Sigmoid colon (tissue), 4 donors: ENCODE measurements around the gene CREB3L4.

Source experiments
- EP300 ChIP-seq, 4 donors: sonication (generic); formaldehyde crosslinking; IDR thresholded peaks; one replicate each; pipeline ENCODE4 v1.6.1; 2017; ENCODE audit warnings: antibody characterized with exemption in 4 of 4
- POLR2A ChIP-seq, 2 donors: fragments of 450-650 bp; IDR thresholded peaks; one replicate each; pipeline ENCODE4 v1.6.1; 2016; ENCODE audit warnings: antibody characterized with exemption in 2 of 2, mild to moderate bottlenecking in 2 of 2, moderate library complexity in 2 of 2
- POLR2AphosphoS5 ChIP-seq, 4 donors: sonication (generic); formaldehyde crosslinking; IDR thresholded peaks; one replicate each; pipeline ENCODE4 v1.6.1; 2017; ENCODE audit warnings: antibody characterized with exemption in 4 of 4
- TF ChIP-seq, protein P1 (sequence below), 4 experiments: fragments of 450-650 bp in 3 of 4; fragments of 200-600 bp in 1 of 4; IDR thresholded peaks; one replicate each; pipeline ENCODE4 v1.5.1; 2016 to 2019; ENCODE audit warnings: antibody characterized with exemption in 4 of 4, mild to moderate bottlenecking in 3 of 4, moderate library complexity in 2 of 4

GRCh38 chr1:153932156-153933131 lies 35.3 kb upstream of the CREB3L4 start:
- TF ChIP-seq, protein P1, sequence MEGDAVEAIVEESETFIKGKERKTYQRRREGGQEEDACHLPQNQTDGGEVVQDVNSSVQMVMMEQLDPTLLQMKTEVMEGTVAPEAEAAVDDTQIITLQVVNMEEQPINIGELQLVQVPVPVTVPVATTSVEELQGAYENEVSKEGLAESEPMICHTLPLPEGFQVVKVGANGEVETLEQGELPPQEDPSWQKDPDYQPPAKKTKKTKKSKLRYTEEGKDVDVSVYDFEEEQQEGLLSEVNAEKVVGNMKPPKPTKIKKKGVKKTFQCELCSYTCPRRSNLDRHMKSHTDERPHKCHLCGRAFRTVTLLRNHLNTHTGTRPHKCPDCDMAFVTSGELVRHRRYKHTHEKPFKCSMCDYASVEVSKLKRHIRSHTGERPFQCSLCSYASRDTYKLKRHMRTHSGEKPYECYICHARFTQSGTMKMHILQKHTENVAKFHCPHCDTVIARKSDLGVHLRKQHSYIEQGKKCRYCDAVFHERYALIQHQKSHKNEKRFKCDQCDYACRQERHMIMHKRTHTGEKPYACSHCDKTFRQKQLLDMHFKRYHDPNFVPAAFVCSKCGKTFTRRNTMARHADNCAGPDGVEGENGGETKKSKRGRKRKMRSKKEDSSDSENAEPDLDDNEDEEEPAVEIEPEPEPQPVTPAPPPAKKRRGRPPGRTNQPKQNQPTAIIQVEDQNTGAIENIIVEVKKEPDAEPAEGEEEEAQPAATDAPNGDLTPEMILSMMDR (IDR thresholded peaks at IDR 0.05) = no peak
- no peak for TF ChIP-seq POLR2AphosphoS5 (IDR thresholded peaks at IDR 0.05)
- TF ChIP-seq EP300 (IDR thresholded peaks at IDR 0.05) = no peak
- TF ChIP-seq POLR2A (IDR thresholded peaks at IDR 0.05) = no peak
